Ishikawa (cell line): Measurements from ENCODE around the gene CLEC14A.

ENCODE experiments used
- CEBPB ChIP-seq: IDR thresholded peaks from 2 replicates; pipeline ENCODE4 v1.6.1; 2012
- CREB1 ChIP-seq: IDR thresholded peaks from 2 replicates; pipeline ENCODE4 v1.6.1; 2012; ENCODE audit warnings: low read depth
- EGR1 ChIP-seq: IDR thresholded peaks from 2 replicates; pipeline ENCODE4 v1.6.1; 2012
- EP300 ChIP-seq: IDR thresholded peaks from 2 replicates; pipeline ENCODE4 v1.6.1; 2012; ENCODE audit warnings: borderline replicate concordance
- FOXM1 ChIP-seq: IDR thresholded peaks from 2 replicates; pipeline ENCODE4 v1.6.1; 2012; ENCODE audit warnings: low read depth, borderline replicate concordance
- NFIC ChIP-seq: IDR thresholded peaks from 2 replicates; pipeline ENCODE4 v1.6.1; 2012
- RAD21 ChIP-seq: IDR thresholded peaks from 2 replicates; pipeline ENCODE4 v1.6.1; 2012; ENCODE audit warnings: low read depth
- TAF1 ChIP-seq: IDR thresholded peaks from 2 replicates; pipeline ENCODE4 v1.6.1; 2012; ENCODE audit warnings: low read depth, mild to moderate bottlenecking
- TCF12 ChIP-seq: IDR thresholded peaks from 2 replicates; pipeline ENCODE4 v1.6.1; 2012; ENCODE audit warnings: low read depth
- TEAD4 ChIP-seq: IDR thresholded peaks from 2 replicates; pipeline ENCODE4 v1.6.1; 2012
- USF1 ChIP-seq: IDR thresholded peaks from 2 replicates; pipeline ENCODE4 v1.6.1; 2012
- YY1 ChIP-seq: IDR thresholded peaks from 2 replicates; pipeline ENCODE4 v1.6.1; 2012; ENCODE audit warnings: low read depth
- ZBTB7A ChIP-seq: IDR thresholded peaks from 2 replicates; pipeline ENCODE4 v1.6.1; 2012; ENCODE audit warnings: low read depth
- TF ChIP-seq, protein P1 (sequence below): IDR thresholded peaks from 2 replicates; pipeline ENCODE4 v1.6.1; 2012
- TF ChIP-seq, protein P2 (sequence below): IDR thresholded peaks from 2 replicates; pipeline ENCODE4 v1.6.1; 2012; ENCODE audit warnings: low read depth, mild to moderate bottlenecking

CLEC14A gene

GRCh38 chr14:38226366-38226765 lies 29.5 kb downstream of the CLEC14A start:
- TF ChIP-seq CEBPB (no peak), TEAD4 (no peak), USF1 (no peak), EP300 (no peak), NFIC (no peak), EGR1 (no peak), ZBTB7A (no peak)
- TF ChIP-seq, protein P1, sequence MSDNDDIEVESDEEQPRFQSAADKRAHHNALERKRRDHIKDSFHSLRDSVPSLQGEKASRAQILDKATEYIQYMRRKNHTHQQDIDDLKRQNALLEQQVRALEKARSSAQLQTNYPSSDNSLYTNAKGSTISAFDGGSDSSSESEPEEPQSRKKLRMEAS, result no peak

DNA sequence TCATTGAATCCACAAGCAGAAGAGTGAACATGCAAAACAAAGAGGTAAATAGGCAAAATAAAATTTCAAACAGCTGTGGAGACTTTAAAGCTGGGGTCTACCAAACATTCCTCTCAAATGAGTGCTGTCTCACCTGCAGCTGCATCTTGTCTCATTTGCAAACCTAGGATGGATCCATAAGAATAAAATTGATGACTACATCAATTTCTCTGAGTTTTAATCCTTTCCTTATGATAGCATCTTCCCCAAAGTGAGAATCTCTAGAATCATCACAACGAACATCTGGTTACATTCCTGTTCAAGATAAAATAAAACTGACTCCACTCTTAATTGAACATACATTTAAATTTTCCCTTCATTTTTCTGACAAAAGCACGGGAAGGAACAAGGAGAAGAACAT lies 29.9 kb downstream of the CLEC14A start:
- TF ChIP-seq, protein P1, result no peak
- TF ChIP-seq RAD21 (no peak), CREB1 (no peak), TCF12 (no peak), CEBPB (no peak), USF1 (no peak), EP300 (no peak), ZBTB7A (no peak), EGR1 (no peak), TAF1 (no peak), YY1 (no peak), FOXM1 (no peak), TEAD4 (no peak), NFIC (no peak)
- TF ChIP-seq, protein P2, sequence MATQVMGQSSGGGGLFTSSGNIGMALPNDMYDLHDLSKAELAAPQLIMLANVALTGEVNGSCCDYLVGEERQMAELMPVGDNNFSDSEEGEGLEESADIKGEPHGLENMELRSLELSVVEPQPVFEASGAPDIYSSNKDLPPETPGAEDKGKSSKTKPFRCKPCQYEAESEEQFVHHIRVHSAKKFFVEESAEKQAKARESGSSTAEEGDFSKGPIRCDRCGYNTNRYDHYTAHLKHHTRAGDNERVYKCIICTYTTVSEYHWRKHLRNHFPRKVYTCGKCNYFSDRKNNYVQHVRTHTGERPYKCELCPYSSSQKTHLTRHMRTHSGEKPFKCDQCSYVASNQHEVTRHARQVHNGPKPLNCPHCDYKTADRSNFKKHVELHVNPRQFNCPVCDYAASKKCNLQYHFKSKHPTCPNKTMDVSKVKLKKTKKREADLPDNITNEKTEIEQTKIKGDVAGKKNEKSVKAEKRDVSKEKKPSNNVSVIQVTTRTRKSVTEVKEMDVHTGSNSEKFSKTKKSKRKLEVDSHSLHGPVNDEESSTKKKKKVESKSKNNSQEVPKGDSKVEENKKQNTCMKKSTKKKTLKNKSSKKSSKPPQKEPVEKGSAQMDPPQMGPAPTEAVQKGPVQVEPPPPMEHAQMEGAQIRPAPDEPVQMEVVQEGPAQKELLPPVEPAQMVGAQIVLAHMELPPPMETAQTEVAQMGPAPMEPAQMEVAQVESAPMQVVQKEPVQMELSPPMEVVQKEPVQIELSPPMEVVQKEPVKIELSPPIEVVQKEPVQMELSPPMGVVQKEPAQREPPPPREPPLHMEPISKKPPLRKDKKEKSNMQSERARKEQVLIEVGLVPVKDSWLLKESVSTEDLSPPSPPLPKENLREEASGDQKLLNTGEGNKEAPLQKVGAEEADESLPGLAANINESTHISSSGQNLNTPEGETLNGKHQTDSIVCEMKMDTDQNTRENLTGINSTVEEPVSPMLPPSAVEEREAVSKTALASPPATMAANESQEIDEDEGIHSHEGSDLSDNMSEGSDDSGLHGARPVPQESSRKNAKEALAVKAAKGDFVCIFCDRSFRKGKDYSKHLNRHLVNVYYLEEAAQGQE, result no peak

DNA sequence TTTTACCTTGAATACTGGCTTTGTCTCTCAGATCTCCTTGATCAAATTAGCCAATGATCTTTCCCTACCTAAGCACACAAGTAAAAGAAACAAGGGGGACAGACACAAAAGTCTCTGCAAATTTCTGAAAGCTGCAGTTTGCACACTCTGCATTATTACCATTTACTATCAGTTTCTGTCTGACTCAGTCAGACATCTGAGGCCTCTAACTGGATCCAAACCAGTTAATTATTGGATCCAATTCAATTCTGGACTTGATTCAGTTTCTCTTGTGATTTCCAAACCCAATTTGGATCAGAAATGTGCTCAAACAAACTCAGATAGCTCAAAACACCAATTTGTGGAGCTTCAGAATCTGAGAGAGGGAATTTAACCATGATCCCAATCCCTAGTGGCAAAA lies 31.6 kb downstream of the CLEC14A start:
- TF ChIP-seq CREB1 (no peak), TEAD4 (no peak), ZBTB7A (no peak), TCF12 (no peak), FOXM1 (no peak), YY1 (no peak), CEBPB (no peak), USF1 (no peak), RAD21 (no peak), NFIC (no peak), EGR1 (no peak), TAF1 (no peak), EP300 (no peak)
- TF ChIP-seq, protein P2, result no peak
- TF ChIP-seq, protein P1, result no peak

GRCh38 chr14:38221077-38221476 lies 34.8 kb downstream of the CLEC14A start:
- TF ChIP-seq, protein P1, result no peak
- TF ChIP-seq FOXM1, result no peak
- TF ChIP-seq TCF12, result no peak
- TF ChIP-seq ZBTB7A, result no peak
- TF ChIP-seq YY1, result no peak
- no peak for TF ChIP-seq CREB1
- no peak for TF ChIP-seq USF1
- no peak for TF ChIP-seq TEAD4
- no peak for TF ChIP-seq NFIC
- TF ChIP-seq, protein P2, result no peak
- no peak for TF ChIP-seq EP300
- TF ChIP-seq RAD21, result no peak
- no peak for TF ChIP-seq EGR1
- no peak for TF ChIP-seq TAF1
- TF ChIP-seq CEBPB, result no peak
